HEK293 (cell line): ENCODE results near the gene WFS1.

ENCODE experiments used
- BCL11A ChIP-seq: fragments of 450-650 bp; formaldehyde crosslinking; IDR thresholded peaks from 2 replicates; pipeline ENCODE4 v1.5.1; 2016; ENCODE audit warnings: low read depth, missing biosample characterization, missing genetic modification characterization
- CTCF ChIP-seq: fragments of 450-650 bp; formaldehyde crosslinking; IDR thresholded peaks from 2 replicates; pipeline ENCODE4 v1.5.1; 2016; ENCODE audit warnings: missing biosample characterization, missing genetic modification characterization
- SCRT1 ChIP-seq: fragments of 450-650 bp; formaldehyde crosslinking; IDR thresholded peaks from 2 replicates; pipeline ENCODE4 v1.5.1; 2016; ENCODE audit warnings: missing biosample characterization, missing genetic modification characterization, borderline replicate concordance
- ZBTB11 ChIP-seq: fragments of 450-650 bp; formaldehyde crosslinking; conservative IDR thresholded peaks from 2 replicates; pipeline ENCODE4 v1.5.1; 2016; ENCODE audit warnings: low read depth, missing biosample characterization, missing genetic modification characterization

GRCh38 chr4:6307230-6307629 is 37.6 kb downstream of the WFS1 start:
- TF ChIP-seq SCRT1 (tag by site-specific recombination) (no peak), CTCF (tag by site-specific recombination) (no peak), ZBTB11 (tag by site-specific recombination) (no peak), BCL11A (no peak)
